ENCODE data around the gene SLC16A10. TPM values are rescaled to one million over a fixed set of nuclear protein-coding genes. Genes with fewer than 3 reads are reported as not detected.

Gene SLC16A10
- total RNA-seq, 1 donor from 2014 or later: 0.20 TPM

Other genes starting within 250 kb of the SLC16A10 start
- gene AMD1, start 212.7 kb upstream of the SLC16A10 start, total RNA-seq: 33.3 and 45.2 TPM in 2 replicates
- gene GTF3C6, start 128.8 kb upstream of the SLC16A10 start, total RNA-seq: 36.1 and 40.8 TPM in 2 replicates
- 4.4 and 10.3 TPM in 2 replicates for gene RPF2, start 105.5 kb upstream of the SLC16A10 start, total RNA-seq